SW480 (cell line): ENCODE measurements around the gene NCAPH2.

Experiments used
- DNase-seq: peaks from one replicate; pipeline ENCODE4 v3.0.0-alpha.2; 2016; ENCODE audit warnings: low spot score

The NCAPH2 gene

DNA sequence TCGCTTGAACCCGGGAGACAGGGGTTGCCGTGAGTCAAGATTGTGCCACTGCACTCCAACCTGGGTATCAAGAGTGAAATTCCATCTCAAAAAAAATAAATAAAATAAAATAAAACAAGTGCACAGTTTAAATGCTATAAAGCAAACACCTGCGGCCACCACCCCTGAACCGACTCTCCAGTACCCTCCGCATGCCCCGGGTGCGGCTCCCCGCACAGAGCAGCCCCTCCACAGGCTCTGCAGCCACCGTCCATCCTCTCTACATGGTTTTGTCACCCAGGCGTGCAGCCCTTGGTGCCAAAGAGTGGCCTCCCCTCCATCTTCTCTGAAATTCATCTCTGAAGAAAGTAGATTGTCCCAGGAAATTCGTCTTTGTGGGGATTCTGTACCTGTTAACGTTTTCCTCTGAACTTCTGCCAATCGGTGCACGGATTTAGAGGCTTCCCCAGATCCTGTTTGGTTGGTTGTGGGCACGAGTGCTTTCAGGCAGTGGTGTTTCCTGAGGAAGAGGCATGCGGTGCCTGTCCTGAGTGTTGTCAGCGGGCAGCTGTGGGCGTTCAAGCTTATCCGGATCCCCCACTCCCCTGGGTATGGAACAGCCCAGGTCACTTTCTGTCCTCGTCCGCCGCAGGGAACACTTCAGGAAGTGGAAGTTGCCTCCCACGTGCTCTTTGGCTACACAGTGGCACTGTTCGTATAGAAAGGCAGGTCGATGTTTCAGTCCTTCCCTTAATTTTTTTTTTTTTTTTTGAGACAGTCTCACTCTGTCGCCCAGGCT is 17.3 kb upstream of the NCAPH2 start:
- DNase-seq, result no peak

DNA sequence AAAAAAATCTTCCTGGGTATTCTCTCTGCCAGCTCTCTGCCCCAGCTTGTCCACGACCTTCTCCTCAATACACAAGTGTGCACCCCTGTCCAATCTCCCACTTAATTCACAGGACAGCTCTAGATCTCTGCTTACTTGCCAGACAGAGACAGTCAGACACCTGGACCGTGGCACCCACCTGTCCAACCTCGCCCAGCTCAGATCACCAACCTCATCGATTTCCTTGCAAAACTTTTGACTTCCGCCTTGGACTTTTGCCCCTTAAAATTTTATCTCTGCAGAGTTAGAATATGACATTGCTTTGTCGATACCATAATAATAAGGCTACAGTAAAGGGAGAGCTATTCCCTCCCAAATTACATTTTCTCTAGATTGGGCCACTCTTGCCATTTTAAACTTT is 10.9 kb upstream of the NCAPH2 start:
- no peak for DNase-seq

DNA sequence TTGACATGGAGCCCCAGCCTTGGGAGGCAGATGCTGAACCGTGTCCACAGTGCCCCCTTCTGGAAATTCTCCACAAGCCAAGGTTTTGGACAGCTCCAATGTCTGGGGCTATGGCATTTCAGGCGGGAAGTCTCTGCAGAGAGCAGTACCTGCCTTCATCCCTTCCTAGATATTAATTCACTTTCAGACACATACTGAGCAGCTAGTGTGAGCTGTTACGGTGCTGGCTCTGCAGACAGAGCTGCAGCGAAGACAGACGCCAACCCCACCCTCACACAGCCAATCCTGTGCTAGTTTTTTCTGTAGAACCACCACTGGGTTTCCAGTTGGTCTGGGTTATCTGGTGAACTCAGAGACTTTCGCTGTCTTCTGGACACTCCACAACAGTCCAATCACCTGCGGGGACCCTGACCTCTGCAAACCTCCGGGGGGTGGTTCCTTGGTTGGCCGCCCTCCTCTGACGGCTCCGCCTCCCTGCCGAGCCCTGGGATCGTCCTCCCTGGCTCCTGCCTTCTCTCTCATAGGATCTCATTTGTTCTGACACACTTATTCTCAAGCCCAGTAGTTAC is 9.6 kb upstream of the NCAPH2 start:
- peak; percentile 83 for DNase-seq

DNA sequence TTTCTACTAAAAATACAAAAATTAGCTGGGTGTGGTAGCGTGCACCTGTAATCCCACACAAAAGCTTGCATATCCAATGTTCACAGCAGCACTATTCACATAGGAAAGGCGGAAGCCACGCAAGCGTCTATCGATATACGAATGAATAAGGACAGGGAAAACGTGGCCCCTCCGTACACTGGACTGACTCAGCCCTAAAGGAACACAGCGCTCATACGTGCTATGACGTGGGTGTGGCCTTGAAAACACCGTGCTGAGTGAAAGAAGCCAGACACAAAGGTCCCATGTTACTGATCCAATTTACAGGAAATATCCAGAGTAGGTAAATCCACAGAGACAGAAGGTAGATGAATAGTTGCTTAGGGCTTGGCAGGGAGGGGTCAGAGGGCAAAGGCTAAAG is 7.6 kb upstream of the NCAPH2 start:
- DNase-seq, result no peak

DNA sequence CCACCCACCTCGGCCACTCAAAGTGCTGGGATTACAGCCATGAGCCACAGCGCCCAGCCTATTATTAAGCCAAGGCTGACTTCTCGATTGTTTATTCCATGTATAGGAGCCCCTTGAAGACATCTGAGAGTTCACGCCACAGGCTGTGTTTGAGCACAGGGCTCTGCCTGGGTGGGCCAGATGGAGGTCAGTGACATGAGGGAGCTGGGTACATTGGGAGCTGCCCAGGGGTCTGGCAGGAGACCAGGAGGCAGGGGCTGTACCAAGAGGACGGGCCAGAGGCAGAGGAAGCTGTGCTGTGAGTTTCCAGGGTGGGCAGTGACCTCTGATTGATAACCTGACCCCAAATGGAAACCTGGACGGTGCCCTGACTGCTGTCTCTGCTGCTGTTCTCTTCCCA is 5.9 kb upstream of the NCAPH2 start:
- DNase-seq, result no peak

DNA sequence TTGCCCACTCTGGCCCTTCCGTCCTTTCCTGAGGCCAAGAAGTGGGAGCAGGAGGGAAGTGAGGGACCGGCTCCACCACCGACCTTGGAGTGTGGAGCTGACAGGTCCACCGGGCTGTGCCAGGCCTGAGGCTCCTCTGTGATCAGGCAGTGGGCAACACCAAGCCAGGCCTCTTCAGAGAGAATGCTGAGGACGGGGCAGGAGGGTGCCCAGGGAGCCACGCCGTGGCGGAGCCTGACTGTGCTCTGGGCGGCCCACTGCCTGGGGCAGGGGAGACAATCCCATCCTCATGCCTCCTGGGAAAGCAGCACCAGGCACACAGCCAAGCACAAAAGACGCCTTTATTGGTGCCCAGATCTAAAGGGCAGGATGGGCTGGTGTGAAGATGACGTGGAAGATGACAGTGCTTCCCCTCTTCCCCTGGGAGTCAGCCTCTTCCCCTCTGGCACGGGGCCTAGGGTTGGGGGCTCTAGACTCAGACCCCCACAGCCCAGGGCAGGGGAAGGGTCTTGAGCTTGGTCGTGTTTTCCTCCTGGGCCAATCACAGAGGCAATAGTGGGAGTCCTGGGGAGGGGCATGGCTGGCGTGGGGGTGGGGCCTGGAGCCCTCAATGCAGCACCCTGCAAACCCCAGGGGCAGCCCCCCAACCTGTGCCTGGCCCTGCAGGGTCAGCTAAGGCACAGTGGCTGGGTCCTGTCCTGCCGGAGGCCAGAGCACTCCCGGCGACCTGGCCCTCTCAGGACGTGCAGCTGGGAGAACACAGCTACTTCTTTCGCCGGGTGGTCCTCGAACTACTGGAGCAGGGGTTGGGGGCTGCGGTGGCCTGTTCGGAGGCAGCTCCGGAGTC is 5.2 kb upstream of the NCAPH2 start:
- no peak for DNase-seq

DNA sequence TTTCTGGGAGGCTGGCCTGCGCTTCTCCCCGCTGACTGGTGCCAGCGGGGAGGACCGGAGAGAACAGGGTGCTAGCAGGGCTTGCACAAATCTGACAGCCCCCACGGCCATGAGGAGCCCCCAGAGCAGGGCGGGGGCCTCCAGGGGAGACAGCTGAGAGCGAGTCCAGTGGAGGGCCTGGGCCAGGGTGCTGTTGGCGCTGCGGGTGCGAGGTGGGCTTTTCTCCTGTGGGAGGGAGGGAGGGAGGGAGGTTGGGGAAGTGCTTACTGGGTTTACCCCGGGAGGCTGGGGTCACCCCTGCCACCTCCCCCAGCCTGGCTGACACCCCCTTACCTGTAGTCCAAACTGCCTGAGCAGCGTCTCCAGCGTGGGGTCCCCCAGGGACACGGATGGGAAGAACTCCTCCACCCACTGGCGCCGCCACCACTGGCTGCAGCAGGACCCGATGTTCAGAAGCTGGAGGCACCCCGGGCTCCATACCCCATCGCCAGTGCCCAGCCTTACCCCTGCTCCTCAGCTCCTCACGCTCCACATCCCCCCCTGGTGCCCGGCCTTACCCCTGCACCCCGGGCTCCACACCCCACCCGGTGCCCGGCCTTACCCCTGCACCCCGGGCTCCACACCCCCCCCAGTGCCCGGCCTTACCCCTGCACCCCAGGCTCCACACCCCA is 4.4 kb upstream of the NCAPH2 start:
- DNase-seq, result no peak

DNA sequence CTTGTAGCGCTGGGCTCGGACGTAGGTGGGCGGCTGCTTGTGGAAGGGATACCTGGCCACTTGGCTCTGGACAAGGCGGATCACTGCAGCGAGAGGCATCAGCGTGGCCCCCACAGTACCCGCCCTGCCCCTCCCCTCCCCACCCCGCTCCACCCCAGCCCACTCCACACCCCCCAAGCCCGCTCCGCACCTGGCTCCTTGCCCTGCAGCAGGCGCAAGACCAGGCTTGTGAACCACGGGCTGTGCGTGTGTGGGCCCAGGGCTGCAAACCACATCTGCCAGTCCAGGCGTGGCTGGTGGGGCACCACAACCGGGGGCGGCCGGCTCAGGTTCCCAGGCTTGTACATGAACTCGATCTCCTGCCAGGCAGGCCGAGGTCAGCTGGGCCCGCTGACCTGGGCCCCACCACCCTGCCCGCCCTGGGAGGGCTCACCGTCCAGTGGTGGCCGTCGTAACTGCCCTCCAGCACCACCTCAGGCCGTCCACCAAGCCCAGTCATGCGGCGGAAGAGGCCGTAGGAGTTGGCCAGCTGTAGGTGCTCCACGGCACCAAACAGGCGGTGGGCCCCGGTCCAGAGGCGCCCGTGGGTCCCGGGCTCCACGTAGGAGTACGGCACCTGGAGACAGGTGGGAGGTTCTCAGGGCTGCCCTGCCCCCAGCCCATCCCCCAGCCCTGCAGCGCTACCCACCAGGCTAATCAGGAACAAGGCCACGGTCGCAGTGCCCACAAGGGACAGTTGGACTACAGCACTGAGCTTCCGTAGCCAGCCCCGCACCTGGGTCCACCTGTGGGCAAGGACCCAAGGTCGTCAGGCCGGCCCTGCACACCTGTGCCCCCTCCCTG is 3.4 kb upstream of the NCAPH2 start:
- peak; percentile 34 for DNase-seq

DNA sequence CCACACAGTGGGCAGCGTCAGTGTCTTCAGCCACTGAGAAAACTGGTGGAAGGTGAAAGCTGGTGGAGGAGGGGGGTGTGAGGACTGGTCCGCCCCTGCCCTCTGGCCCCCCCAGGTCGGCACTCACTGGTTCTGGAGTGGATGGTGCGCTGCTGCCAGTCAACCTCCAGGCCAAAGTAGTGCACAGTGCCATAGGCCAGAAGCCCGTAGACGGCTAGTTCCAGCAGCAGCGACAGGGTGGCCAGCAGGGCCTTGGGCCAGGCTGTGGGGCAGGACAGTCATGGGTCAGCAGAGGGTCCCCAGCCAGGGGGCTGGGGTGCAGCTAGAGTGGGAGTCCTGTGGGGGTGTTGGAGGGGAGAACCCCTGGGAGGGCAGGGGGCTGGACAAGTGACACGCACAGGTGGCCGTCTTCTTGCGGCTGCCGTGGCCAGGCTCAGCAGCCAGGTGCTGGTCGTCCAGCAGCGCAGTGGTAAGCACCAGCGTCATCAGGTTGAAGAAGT is 2.7 kb upstream of the NCAPH2 start:
- no peak for DNase-seq

DNA sequence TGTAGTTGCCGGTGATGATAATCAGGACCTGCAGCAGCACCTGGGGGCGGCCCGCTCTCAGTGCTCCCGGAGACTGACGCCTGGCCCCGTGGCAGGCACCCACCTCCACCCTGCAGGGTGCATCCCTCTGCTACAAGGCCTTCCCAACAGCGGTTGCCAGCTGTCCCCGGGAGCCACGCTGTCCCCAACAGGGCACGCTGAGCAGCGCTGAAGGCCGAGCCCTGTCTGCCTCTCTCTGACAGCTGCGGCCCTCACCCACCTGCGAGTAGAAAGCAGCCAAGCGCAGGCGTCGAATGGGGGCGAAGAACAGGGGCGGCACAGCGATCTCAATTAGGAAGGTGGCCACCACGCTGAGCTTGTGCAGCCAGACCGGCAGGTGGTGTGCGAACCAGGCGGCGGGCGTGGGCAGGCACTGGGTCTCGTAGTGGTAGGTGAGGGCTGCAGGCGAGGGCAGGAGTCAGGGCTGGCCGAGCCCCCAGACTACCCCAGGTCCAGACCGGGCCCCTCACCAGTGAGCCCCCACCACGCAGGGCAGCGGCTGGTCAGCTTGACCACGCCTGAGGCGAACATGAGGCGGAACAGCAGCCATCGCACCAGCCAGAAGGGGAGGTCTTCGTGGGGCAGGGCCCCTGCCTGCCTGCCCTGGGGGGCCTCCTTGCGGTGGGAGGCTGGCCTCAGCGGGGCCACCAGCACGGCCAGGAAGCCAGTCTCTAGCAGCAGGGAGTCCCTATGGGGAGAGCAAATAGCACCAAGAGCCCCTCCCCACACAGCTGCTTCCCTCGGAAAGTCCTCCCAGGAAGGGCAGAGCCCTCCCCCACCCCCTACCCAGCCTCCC is 2.0 kb upstream of the NCAPH2 start:
- no peak for DNase-seq

DNA sequence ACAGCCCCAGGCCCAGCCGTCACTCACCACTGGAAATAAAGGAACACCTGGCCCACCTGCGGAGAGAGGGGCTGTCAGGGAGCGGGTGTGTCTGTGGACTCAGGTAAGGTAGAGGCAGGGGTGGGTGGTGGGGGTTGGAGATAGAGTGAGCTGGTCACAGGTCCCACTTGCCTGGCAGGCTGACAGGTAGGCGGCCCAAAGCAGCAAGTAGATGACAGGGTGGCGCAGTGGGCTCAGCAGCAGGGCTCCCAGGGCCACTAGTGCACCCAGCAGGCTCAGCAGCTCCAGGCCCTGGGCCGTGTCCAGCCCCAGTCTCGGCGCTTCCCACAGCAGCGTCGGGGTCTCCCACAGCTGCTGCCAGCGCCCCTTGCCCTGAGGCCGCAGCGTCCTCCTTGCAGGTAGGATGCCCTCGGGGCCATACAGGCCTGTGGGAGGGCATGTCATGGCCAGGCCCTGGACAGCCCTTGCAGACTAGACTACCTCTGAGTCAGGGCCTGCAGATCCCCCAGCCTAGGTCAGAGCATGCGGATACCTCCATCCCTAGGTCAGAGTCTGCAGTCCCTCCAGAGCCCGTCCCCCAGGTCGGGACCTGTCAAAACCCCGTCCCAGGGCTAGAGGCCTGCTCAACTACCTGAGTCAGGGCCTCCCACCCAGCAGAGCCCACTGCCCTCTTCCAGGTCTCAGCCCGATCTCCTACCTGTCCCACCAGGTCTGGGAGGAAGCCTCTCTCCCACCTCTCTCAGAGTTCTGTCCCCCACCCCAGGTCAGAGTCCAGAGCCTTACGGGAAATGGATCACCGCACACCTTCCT is 1.2 kb upstream of the NCAPH2 start:
- DNase-seq, result no peak

DNA sequence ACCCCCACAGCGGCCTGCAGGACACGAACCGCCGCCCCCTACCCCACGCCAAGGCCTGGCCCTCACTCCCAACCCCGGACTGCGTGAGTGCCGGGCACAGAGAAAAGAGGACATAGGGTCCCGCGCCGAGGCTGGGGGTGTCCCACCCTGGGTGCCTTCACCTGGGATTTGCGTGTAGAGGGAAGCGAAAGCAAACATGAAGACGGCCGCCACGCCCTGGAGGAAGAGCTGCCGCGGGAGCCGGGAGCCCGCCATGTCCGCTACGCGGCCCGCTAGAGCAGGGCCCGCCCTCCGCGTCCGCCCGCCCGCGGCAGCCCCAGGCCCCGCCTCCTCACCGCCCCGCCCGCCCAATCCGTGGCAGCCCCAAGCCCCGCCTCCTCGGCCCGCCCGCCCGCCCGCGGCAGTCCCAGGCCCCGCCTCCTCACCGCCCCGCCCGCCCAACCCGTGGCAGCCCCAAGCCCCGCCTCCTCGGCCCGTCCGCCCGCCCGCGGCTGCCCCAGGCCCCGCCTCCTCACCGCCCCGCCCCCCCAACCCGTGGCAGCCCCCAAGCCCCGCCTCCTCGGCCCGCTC is 518 bp upstream of the NCAPH2 start, which contains the start of gene LMF2:
LMF2 (minus strand) TSS at position 282 of the 570 bp plus-strand sequence; CDS start at position 255, 27 bp downstream.
- DNase-seq, result peak; percentile 70

DNA sequence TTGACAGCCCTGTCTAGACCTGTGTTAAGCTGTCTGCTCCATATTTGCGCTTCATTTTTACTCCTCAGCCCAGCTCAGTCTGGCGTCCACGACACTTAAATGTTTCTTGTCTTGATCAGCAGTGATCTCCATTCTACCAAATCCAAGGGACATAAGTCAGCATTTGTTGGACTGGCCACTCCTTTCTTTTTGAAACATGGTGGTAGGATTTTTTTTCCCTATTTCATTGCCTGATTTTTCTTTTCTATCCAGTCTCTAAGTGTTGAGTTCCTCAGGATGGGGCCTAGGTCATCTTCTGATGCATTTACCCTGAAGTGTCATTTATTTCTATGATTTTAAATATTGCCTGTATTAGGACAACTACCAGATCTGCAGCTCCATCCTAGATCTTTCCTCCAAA is 873 bp downstream of the NCAPH2 start:
- no peak for DNase-seq

DNA sequence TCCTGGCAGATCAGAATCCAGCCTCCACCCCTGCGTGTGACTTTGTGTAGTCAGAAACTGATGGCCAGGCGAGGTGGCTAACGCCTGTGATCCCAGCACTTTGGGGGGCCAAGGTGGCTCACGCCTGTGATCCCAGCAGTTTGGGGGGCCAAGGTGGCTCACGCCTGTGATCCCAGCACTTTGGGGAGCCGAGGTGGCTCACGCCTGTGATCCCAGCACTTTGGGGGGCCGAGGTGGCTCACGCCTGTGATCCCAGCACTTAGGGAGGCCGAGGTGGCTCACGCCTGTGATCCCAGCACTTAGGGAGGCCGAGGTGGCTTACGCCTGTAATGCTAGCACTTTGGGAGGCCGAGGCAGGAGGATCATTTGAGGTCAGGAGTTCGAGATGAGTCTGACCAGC is 5.2 kb downstream of the NCAPH2 start:
- no peak for DNase-seq

DNA sequence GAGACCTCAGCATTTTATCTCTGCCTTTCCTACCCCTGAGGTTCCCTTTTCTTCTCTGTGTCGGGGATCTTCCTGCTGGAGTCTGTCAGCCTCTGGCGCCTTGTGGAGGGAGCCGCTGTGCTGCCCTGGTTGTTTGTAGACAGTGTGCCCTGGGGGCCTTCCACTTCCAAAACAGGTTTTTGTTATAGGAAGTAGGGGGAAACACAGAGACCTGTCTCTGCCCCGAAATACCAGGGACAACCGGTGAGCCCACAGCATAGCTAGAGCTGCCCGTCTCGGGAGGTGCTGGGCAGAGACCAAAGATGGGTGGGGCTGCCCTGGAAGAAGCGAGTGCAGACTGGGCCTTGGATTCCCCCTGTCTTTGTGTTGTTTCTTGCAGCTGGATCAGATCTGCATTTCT is 8.0 kb downstream of the NCAPH2 start:
- DNase-seq, result no peak

DNA sequence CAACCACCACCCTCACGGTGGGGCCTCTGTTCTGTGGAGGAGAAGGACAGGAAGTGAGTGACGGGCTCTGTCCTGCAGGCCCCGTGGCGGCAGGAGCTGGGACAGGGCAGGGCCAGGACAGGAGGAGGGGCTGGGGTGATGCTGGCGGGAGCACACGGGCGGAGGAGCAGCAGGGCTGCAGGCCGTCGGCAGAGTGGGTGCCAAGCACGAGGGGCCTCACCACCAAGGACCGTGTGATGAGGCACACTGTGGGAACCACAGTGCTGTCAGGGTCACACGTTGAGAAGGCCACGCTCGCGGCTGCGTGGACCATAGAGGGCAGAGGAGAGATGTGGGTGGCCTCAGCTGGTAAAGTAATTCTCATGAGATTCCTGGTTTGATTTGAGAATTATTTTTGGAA is 8.9 kb downstream of the NCAPH2 start:
- DNase-seq, result no peak

DNA sequence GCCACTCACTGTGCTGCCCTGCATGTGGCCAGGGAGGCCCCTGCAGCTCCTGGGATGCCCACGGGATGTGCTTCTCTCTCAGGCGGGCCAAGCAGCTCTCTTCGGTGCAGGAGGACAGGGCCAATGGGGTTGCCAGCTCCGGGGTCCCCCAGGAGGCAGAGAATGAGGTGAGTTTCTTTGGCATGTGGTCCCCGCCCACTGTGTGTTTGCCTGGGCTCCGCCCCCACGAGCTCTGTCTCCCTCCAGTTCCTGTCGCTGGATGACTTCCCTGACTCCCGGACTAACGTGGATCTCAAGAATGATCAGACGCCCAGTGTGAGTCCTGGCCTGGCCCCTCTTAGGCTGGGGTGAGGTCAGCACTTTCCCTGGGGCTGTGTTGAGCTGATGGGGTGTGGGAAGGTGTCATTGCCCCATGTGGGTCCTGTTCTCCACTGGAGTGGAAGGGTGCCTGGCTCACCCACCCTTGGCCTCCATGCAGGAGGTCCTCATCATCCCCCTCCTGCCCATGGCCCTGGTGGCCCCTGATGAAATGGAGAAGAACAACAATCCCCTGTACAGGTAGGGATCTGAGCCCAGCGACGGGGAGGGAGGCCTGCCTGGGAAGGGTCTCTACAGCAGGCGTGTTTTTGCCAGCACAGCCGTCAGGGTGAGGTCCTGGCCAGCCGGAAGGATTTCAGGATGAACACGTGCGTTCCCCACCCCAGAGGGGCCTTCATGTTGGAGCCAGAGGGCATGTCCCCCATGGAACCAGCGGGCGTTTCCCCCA is 9.7 kb downstream of the NCAPH2 start:
- no peak for DNase-seq

DNA sequence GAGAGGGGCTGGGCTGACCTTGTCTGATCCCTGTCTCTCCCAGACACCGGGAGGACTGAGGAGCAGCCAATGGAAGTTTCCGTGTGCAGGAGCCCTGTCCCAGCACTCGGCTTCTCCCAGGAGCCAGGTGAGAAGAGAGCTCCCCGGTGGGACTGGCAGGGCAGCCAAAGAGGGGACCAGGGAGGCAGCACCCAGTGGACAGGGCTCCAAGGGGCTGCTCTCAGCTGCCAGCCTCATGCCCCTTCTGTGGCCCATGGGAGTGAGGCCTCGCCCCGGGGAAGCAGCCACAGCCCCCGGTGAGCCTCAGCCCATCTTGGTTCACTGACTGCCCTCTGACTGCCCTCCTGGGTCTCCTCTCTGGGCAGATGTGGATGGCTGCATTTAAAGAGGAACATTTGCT is 10.6 kb downstream of the NCAPH2 start:
- no peak for DNase-seq
